ENCODE results near the gene WDR11. TPM values are rescaled to one million over a fixed set of nuclear protein-coding genes. Genes with fewer than 3 reads are reported as not detected.

WDR11 gene
- total RNA-seq, 1 donor from 2014 or later, result 54.8 TPM

- no peak for DNase-seq (ENCODE audit: low spot score)
- Mint-ChIP-seq H3K9me3 (no peaks in the 10 kb centered on the region), H3K4me1 (ENCODE audit: low read depth) (no peaks in the 10 kb centered on the region), H3K27ac (no peak overlapping the region), H3K27me3 (ENCODE audit: low read depth) (peaks cover 1% of the 10 kb centered on the region), H3K4me3 (ENCODE audit: low read depth) (no peak overlapping the region), H3K36me3 (ENCODE audit: low read depth) (no peaks in the 10 kb centered on the region)
- intact Hi-C loops (cut with micrococcal nuclease), result no loop called here
These were observed 23.8 kb upstream of the WDR11 start for GRCh38 chr10:120827251-120827875.

- Mint-ChIP-seq H3K36me3 (ENCODE audit: low read depth) (no peaks in the 10 kb centered on the region), H3K4me3 (ENCODE audit: low read depth) (no peak overlapping the region), H3K9me3 (no peaks in the 10 kb centered on the region)
These were observed 22.3 kb upstream of the WDR11 start for GRCh38 chr10:120828763-120829319.

GRCh38 chr10:120832106-120832505, 19.1 kb upstream of the WDR11 start:
- Mint-ChIP-seq H3K27ac (no peak overlapping the region), H3K36me3 (ENCODE audit: low read depth) (no peaks in the 10 kb centered on the region), H3K27me3 (ENCODE audit: low read depth) (peaks cover 8% of the 10 kb centered on the region), H3K9me3 (no peaks in the 10 kb centered on the region), H3K4me3 (ENCODE audit: low read depth) (no peak overlapping the region), H3K4me1 (ENCODE audit: low read depth) (no peaks in the 10 kb centered on the region)
- no peak for DNase-seq (ENCODE audit: low spot score)
- intact Hi-C loops (cut with micrococcal nuclease), result no loop called here

More at GRCh38 chr10:120828763-120829319, 22.3 kb upstream of the WDR11 start:
- no peak for DNase-seq (ENCODE audit: low spot score)
- intact Hi-C loops (cut with micrococcal nuclease), result no loop called here
- Mint-ChIP-seq H3K27ac (no peak overlapping the region), H3K4me1 (ENCODE audit: low read depth) (no peaks in the 10 kb centered on the region), H3K27me3 (ENCODE audit: low read depth) (peaks cover 1% of the 10 kb centered on the region)

- Mint-ChIP-seq H3K27ac (no peak overlapping the region), H3K4me3 (ENCODE audit: low read depth) (no peak overlapping the region), H3K36me3 (ENCODE audit: low read depth) (no peaks in the 10 kb centered on the region), H3K9me3 (no peaks in the 10 kb centered on the region), H3K4me1 (ENCODE audit: low read depth) (no peaks in the 10 kb centered on the region), H3K27me3 (ENCODE audit: low read depth) (peaks cover 13% of the 10 kb centered on the region)
- no peak for DNase-seq (ENCODE audit: low spot score)
- intact Hi-C loops (cut with micrococcal nuclease), result no loop called here
These were observed 17.8 kb upstream of the WDR11 start for GRCh38 chr10:120833222-120833928.

- intact Hi-C loops (cut with micrococcal nuclease), result no loop called here
These were observed 15.6 kb upstream of the WDR11 start for GRCh38 chr10:120835603-120836002.

GRCh38 chr10:120838941-120839340, 12.2 kb upstream of the WDR11 start:
- peaks cover 16% of the 10 kb centered on the region for H3K27me3 Mint-ChIP-seq (ENCODE audit: low read depth)

More at GRCh38 chr10:120835603-120836002, 15.6 kb upstream of the WDR11 start:
- Mint-ChIP-seq H3K27ac (no peak overlapping the region), H3K9me3 (no peaks in the 10 kb centered on the region), H3K4me1 (ENCODE audit: low read depth) (no peaks in the 10 kb centered on the region), H3K36me3 (ENCODE audit: low read depth) (no peaks in the 10 kb centered on the region), H3K4me3 (ENCODE audit: low read depth) (no peak overlapping the region), H3K27me3 (ENCODE audit: low read depth) (peaks cover 13% of the 10 kb centered on the region)
- no peak for DNase-seq (ENCODE audit: low spot score)

GRCh38 chr10:120841522-120842189, 9.5 kb upstream of the WDR11 start:
- H3K36me3 Mint-ChIP-seq (ENCODE audit: low read depth), result no peaks in the 10 kb centered on the region
- no peaks in the 10 kb centered on the region for H3K9me3 Mint-ChIP-seq
- intact Hi-C loops (cut with micrococcal nuclease), result no loop called here
- H3K4me1 Mint-ChIP-seq (ENCODE audit: low read depth), result no peaks in the 10 kb centered on the region
- H3K4me3 Mint-ChIP-seq (ENCODE audit: low read depth), result no peak overlapping the region
- DNase-seq (ENCODE audit: low spot score), result no peak
- H3K27ac Mint-ChIP-seq, result no peak overlapping the region
- peaks cover 8% of the 10 kb centered on the region for H3K27me3 Mint-ChIP-seq (ENCODE audit: low read depth)

More at GRCh38 chr10:120838941-120839340, 12.2 kb upstream of the WDR11 start:
- no peaks in the 10 kb centered on the region for H3K36me3 Mint-ChIP-seq (ENCODE audit: low read depth)
- intact Hi-C loops (cut with micrococcal nuclease), result no loop called here
- no peak for DNase-seq (ENCODE audit: low spot score)
- H3K4me1 Mint-ChIP-seq (ENCODE audit: low read depth), result no peaks in the 10 kb centered on the region
- no peak overlapping the region for H3K4me3 Mint-ChIP-seq (ENCODE audit: low read depth)
- no peak overlapping the region for H3K27ac Mint-ChIP-seq
- H3K9me3 Mint-ChIP-seq, result no peaks in the 10 kb centered on the region

GRCh38 chr10:120854388-120854787, 3.2 kb downstream of the WDR11 start:
- Mint-ChIP-seq H3K27me3 (ENCODE audit: low read depth) (no peaks in the 10 kb centered on the region), H3K36me3 (ENCODE audit: low read depth) (peaks cover 38% of the 10 kb centered on the region), H3K9me3 (peaks cover 7% of the 10 kb centered on the region), H3K4me1 (ENCODE audit: low read depth) (peaks cover 37% of the 10 kb centered on the region), H3K4me3 (ENCODE audit: low read depth) (no peak overlapping the region), H3K27ac (no peak overlapping the region)
- intact Hi-C loops (cut with micrococcal nuclease), result loop anchor here (5.0 kb wide), 1 partner anchor 43 kb away; no protein-coding TSS in a partner anchor
- no peak for DNase-seq (ENCODE audit: low spot score)

- no peak for DNase-seq (ENCODE audit: low spot score)
- Mint-ChIP-seq H3K9me3 (no peaks in the 10 kb centered on the region), H3K36me3 (ENCODE audit: low read depth) (peaks cover 27% of the 10 kb centered on the region), H3K27me3 (ENCODE audit: low read depth) (no peaks in the 10 kb centered on the region), H3K27ac (no peak overlapping the region), H3K4me3 (ENCODE audit: low read depth) (no peak overlapping the region), H3K4me1 (ENCODE audit: low read depth) (no peaks in the 10 kb centered on the region)
- intact Hi-C loops (cut with micrococcal nuclease), result no loop called here
These were observed 10.2 kb downstream of the WDR11 start for GRCh38 chr10:120861178-120861855.

- H3K9me3 Mint-ChIP-seq, result no peaks in the 10 kb centered on the region
- peaks cover 2% of the 10 kb centered on the region for H3K4me1 Mint-ChIP-seq (ENCODE audit: low read depth)
- peaks cover 49% of the 10 kb centered on the region for H3K36me3 Mint-ChIP-seq (ENCODE audit: low read depth)
- intact Hi-C loops (cut with micrococcal nuclease), result no loop called here
- no peak overlapping the region for H3K27ac Mint-ChIP-seq
- no peaks in the 10 kb centered on the region for H3K27me3 Mint-ChIP-seq (ENCODE audit: low read depth)
- H3K4me3 Mint-ChIP-seq (ENCODE audit: low read depth), result no peak overlapping the region
- no peak for DNase-seq (ENCODE audit: low spot score)
These were observed 22.6 kb downstream of the WDR11 start for GRCh38 chr10:120873741-120874140.

- H3K4me1 Mint-ChIP-seq (ENCODE audit: low read depth), result no peaks in the 10 kb centered on the region
- H3K4me3 Mint-ChIP-seq (ENCODE audit: low read depth), result no peak overlapping the region
- no peak overlapping the region for H3K27ac Mint-ChIP-seq
- no peak for DNase-seq (ENCODE audit: low spot score)
- H3K27me3 Mint-ChIP-seq (ENCODE audit: low read depth), result no peaks in the 10 kb centered on the region
- intact Hi-C loops (cut with micrococcal nuclease), result no loop called here
- H3K9me3 Mint-ChIP-seq, result no peaks in the 10 kb centered on the region
- peaks cover 34% of the 10 kb centered on the region for H3K36me3 Mint-ChIP-seq (ENCODE audit: low read depth)
These were observed 31.9 kb downstream of the WDR11 start for GRCh38 chr10:120883071-120883470.

- Mint-ChIP-seq H3K4me1 (ENCODE audit: low read depth) (no peaks in the 10 kb centered on the region), H3K27me3 (ENCODE audit: low read depth) (no peaks in the 10 kb centered on the region), H3K9me3 (no peaks in the 10 kb centered on the region), H3K36me3 (ENCODE audit: low read depth) (peaks cover 54% of the 10 kb centered on the region), H3K27ac (no peak overlapping the region), H3K4me3 (ENCODE audit: low read depth) (no peak overlapping the region)
- intact Hi-C loops (cut with micrococcal nuclease), result no loop called here
- DNase-seq (ENCODE audit: low spot score), result no peak
These were observed 36.3 kb downstream of the WDR11 start for GRCh38 chr10:120887482-120887881.

All from activated T-helper 2 cell treated with anti-CD3 and anti-CD28 coated beads, Interferon-gamma antibody, Interleukin-2, Interleukin-4, amounts not matched to agents 10 μg/mL and 5 μg/mL and 100 μg/mL, durations not matched to agents 14 hours and 24 hours and 36 hours (primary cell).